VCaP (cell line): Measurements from ENCODE around the gene BBC3.

Experiments used
- H3K27ac ChIP-seq: fragments of 450-650 bp; 2 replicates; pipeline ENCODE4 v1.5.1; 2017
- TF ChIP-seq, protein P1 (sequence below): fragments of 450-650 bp; conservative IDR thresholded peaks from 2 replicates; pipeline ENCODE4 v1.5.1; 2017; ENCODE audit warnings: mild to moderate bottlenecking, moderate library complexity

BBC3 gene

DNA sequence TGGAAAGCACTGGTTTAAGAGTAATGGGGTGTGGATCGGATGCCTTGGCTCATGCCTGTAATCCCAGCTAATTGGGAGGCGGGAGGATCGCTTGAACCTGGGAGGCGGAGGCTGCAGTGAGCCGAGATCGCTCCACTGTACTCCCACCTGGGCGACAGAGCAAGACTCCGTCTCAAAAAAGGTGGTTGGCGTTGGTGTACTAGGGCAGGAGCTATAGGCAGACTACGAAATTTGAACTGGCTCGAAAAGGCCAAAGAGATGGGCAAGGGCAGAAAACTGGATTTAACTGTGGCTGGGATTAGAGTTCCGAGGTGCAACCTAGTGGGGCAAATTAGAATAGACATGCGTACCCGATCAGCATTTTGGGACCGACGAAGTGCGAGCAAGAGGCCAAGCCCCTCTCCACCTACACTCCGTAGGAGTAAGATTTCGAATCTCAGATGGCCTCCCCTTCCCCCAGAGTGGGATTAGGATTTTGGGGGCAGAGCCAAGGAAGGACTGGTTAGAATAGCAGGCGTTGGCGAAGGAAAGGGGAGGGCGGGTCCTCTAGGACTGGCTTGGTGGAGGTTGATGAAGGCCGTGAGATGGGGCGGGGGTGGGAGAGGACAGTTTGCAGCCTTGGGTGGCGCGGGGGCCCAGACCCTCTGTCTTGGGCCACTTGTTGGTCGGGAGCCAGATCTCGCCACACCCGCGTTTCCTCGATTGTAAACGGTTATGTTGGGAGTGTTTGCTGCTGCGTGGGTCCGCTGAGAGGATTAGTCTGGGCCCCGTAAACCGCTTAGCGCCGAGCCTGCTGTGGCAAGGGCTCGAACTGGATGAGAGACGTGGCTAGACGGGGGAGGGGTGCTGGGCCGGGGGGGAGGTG is 41.7 kb upstream of the BBC3 start:
- TF ChIP-seq, protein P1, sequence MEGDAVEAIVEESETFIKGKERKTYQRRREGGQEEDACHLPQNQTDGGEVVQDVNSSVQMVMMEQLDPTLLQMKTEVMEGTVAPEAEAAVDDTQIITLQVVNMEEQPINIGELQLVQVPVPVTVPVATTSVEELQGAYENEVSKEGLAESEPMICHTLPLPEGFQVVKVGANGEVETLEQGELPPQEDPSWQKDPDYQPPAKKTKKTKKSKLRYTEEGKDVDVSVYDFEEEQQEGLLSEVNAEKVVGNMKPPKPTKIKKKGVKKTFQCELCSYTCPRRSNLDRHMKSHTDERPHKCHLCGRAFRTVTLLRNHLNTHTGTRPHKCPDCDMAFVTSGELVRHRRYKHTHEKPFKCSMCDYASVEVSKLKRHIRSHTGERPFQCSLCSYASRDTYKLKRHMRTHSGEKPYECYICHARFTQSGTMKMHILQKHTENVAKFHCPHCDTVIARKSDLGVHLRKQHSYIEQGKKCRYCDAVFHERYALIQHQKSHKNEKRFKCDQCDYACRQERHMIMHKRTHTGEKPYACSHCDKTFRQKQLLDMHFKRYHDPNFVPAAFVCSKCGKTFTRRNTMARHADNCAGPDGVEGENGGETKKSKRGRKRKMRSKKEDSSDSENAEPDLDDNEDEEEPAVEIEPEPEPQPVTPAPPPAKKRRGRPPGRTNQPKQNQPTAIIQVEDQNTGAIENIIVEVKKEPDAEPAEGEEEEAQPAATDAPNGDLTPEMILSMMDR: no peak
- peak overlapping the region; percentile 74 for H3K27ac ChIP-seq

DNA sequence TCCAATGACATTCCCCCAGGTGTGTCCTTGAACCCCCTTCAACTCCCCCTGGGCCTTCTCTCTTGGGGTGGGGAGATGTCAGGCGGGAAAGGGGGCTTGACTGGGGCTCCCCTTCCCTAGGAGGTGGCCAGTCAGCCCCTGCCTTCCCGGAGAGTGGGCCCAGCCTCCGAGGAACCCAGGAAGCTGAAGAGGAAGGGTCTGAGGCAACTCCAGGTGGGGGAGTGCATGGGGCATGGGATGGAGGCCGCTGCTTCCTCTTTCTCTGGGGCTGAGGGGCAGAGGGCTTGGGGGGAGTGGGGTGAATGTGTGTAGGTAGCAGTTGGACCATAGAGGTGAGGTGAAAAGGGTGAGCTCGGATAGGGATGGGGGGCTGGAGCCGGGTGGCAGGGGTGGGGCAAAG is 41.0 kb upstream of the BBC3 start:
- no peak overlapping the region; the same call in 1 of the 2 replicates for H3K27ac ChIP-seq
- TF ChIP-seq, protein P1: no peak

DNA sequence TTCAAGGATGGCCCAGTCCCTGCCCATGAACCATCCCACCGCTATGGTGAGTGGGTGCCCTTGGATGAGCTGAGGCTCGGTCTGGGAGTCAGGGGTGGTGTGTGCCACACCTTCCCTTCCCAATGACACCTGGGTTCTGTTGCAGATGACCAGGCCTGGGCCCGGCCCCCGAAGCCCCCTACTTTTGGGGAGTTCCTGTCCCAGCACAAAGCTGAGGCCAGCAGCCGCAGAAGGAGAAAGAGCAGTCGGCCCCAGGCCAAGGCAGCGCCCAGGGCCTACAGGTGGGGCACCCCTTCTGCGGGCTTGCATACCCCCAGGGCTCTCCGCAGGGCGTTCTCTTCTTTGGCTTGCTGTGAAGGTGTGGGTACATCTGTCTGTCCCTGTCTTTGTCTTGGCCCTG is 39.4 kb upstream of the BBC3 start:
- TF ChIP-seq, protein P1: no peak
- H3K27ac ChIP-seq: no peak overlapping the region

DNA sequence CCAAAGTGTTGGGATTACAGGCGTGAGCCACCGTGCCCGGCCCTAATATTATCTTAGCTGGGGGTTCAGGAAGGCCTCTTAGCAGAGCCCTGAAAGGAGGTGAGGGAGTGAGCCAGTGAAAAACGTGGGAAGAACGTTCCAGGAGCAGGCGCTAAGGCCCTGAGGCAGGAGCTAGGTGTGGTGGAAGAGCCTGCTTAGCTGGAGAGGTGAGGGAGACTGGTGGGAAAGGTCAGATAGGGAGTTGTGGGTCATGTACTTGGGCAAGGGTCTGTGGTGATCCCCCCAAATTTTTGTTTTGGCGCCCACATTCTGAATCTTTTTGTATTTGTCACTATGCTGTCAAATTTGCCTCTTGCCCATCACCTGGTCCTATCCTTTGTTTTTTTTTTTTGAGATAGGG is 38.6 kb upstream of the BBC3 start:
- no peak overlapping the region for H3K27ac ChIP-seq
- TF ChIP-seq, protein P1: no peak

DNA sequence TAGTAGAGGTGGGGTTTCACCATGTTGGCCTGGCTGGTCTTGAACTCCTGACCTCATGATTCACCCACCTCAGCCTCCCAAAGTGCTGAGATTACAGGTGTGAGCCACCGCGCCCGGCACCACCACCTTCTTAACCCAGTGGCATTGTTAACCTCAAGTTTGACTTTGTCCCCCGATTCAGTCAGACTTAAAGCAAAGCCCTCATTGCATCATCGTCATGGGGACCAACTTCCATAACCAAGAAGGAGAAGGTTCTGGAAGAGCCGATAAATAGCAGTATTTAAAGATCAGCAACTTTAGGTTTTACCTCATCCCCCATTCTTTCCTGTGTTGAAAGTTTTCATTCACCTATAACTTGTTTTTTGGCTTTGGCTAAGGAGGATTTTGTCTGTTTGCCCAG is 37.0 kb upstream of the BBC3 start:
- TF ChIP-seq, protein P1: no peak
- no peak overlapping the region for H3K27ac ChIP-seq

DNA sequence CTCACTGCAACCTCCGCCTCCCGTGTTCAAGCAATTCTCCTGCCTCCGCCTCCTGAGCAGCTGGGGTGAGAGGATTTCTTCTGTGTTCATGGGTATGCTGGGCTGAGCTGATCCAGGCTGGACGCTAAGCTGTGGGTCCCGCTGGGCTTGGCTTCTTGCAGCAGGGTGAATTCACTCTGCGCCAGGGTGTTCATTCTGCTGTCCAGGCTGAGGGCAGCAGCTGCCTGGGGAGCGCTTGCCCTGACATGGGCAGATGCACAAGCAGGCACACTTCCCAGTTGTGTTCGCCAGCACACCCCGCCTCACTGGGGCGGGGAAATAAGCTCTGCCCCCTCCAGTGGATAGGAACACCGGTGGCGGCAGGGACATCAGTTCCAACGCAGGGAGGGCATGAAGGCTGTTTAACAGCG is 36.4 kb upstream of the BBC3 start:
- no peak overlapping the region for H3K27ac ChIP-seq
- TF ChIP-seq, protein P1: no peak

DNA sequence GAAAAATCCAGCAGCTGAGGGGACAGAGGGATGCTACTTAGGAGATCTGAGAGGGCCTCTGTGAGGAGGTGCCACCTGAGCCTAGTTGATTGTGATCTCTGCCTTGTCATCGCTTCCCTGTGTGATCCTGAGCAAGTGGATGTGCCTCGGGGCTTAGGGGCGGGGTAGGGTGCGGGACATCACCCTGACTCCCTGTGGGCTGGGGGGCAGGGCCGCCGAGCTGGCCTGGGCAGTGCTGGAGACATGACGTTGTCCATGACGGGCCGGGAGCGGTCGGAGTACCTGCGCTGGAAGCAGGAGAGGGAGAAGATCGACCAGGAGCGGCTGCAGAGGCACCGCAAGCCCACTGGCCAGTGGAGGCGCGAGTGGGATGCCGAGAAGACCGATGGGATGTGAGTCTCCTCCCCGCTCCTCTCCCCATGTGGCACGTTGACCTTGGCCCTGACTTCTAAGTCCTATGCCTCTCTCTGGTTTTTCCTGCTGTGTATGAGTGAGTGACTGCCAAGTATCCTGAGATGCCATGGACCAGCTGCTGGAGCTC is 35.5 kb upstream of the BBC3 start:
- TF ChIP-seq, protein P1: no peak
- no peak overlapping the region for H3K27ac ChIP-seq
